GM19193 (cell line): ENCODE data around the gene SLC12A3.

Experiments
- POLR2A ChIP-seq: IDR thresholded peaks from 4 replicates; pipeline ENCODE4 v1.6.1; 2011; ENCODE audit not compliant: insufficient read depth, insufficient read length; ENCODE audit errors: extremely low read depth

The SLC12A3 gene, protein sequence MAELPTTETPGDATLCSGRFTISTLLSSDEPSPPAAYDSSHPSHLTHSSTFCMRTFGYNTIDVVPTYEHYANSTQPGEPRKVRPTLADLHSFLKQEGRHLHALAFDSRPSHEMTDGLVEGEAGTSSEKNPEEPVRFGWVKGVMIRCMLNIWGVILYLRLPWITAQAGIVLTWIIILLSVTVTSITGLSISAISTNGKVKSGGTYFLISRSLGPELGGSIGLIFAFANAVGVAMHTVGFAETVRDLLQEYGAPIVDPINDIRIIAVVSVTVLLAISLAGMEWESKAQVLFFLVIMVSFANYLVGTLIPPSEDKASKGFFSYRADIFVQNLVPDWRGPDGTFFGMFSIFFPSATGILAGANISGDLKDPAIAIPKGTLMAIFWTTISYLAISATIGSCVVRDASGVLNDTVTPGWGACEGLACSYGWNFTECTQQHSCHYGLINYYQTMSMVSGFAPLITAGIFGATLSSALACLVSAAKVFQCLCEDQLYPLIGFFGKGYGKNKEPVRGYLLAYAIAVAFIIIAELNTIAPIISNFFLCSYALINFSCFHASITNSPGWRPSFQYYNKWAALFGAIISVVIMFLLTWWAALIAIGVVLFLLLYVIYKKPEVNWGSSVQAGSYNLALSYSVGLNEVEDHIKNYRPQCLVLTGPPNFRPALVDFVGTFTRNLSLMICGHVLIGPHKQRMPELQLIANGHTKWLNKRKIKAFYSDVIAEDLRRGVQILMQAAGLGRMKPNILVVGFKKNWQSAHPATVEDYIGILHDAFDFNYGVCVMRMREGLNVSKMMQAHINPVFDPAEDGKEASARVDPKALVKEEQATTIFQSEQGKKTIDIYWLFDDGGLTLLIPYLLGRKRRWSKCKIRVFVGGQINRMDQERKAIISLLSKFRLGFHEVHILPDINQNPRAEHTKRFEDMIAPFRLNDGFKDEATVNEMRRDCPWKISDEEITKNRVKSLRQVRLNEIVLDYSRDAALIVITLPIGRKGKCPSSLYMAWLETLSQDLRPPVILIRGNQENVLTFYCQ

DNA sequence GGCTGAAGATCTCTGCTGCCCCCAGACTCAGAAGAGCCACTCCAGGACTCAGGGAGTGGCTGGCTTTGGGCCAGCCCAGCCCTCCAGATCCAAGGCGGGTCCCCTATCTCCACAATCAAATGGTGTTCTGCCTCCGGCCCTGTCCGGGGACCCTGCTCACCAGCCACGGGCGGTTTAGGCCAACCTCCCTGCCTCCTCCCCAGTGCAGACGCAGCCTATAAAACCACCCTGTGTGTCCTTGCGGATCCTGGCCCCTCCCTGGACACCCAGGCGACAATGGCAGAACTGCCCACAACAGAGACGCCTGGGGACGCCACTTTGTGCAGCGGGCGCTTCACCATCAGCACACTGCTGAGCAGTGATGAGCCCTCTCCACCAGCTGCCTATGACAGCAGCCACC is at the start of gene SLC12A3:
Gene SLC12A3, plus strand, starts transcription at position 248 of the 400 bp plus-strand sequence. Its CDS starts 29 bp downstream, at position 277.
- TF ChIP-seq POLR2A = no peak

DNA sequence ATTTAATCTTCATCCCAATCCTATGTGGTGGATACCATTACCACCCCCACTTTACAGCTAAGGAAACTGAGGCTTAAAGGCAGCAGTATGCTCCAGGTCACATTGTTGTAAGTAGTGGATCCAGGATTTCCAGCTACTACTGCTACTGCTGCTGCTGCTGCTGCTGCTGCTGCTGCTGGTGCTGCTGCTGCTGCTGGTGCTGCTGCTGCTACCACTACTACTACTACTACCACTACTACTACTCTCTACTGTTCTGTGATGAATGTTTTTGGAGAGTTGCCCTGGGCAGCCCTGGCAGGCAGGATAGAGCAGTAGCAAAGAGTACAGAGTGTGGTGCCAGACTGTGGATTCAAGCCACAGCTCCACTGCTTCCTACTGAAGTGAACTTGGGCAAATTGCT is 49.3 kb upstream of the SLC12A3 start:
- TF ChIP-seq POLR2A = no peak

DNA sequence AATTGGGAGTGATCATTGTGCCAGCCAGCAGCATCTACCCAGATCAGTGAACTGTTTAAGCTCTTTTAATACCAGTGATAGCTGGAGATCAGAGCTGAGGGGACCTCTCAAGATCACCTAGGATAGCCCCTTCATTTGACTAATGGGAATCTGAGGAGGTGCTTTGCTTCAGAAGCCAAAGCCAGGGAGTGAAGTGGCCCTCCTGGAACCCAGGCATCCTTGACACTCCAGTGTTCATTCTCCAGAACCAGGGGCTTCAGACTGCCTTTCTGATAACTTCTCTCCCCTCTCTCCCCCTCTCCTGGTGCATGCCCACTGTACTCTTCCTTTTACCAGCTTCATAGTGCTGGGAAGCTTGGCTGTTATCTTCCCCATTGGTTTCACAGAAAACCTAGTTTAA is 48.0 kb upstream of the SLC12A3 start:
- no peak for TF ChIP-seq POLR2A

DNA sequence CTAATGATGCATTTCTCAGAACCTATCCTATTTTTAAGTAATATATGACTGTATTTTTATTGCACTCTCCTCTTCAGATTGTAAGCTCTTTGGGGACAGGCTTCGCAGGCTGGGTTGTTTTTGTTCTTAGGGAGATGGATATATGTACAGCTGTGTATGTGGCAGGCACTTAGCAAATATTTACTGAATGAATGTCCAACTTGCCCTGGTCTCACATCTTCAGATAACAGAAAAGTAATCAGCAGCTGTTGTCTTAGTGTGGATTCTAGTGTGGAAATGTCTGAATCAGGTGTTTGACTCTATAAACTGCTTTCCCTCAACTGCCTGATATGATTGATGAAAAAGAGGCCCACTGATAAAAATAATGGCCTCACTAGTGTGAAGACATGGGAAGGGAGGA is 47.1 kb upstream of the SLC12A3 start:
- TF ChIP-seq POLR2A = no peak

DNA sequence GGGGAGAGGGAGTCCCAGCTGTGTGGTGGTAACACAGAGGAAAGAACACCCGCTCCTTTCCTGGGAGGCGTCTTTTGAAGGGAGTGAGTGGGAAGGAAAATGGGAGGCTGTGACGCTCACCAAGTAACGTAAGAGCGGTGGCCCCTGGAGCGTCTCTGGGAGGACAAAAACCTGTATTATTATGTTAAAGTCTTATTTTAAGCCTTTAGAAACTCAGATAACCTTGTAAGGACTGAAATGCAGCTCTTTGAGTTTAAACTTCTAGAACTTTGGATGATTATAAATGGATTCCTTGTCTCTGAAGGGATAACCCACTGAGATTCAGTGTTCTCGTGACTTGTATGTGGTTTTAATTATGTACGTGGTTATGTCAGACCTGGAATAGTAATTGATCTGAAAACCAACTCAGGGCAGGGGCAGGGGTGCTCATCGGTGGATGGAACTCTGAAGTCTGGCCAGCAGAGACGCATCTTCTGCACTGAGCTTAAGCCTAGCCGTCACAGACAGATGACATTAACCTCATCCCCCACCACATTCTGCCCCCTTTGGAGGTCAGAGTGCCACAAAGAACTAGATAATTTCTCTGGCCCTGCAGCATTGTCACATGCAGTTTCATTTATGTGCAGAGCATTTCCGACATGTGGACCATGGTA is 41.8 kb upstream of the SLC12A3 start:
- TF ChIP-seq POLR2A = no peak

DNA sequence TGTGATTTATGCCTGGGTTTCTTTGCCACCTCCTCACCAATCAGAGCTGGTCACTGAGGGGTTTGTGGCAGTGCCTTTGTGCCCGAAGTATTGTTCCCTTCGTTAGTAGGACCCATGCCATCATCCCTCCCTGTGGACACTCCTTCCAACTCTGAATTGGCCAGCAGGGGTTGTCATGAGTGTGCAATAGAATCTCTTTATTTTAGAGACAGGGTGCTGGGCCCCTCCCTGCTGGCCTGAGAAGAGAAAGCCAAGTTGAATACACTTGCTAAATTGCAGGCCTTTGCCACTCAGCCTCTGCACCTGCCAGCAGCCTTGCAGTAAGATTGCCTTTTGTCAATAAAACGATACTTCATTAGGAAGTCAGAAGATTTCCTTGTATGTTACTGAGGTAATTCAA is 40.7 kb upstream of the SLC12A3 start:
- TF ChIP-seq POLR2A = no peak

DNA sequence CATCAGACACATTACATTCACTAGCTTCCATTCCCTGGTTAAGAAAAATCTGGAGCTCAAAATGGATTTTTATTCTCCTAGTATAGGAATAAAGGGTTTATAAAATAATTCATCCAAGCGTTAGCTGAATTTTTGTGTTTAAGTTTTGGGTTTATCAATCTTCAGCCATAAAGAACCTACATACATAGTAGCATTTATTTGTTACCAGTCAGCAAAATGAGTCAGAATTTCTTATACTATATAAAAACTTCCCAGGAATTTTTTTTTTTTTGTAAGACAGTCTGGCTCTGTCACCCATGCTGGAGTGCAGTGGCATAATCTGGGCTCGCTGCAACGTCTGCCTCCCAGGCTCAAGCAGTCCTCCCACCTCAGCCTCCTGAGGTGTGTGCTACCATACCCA is 40.2 kb upstream of the SLC12A3 start:
- TF ChIP-seq POLR2A = no peak

DNA sequence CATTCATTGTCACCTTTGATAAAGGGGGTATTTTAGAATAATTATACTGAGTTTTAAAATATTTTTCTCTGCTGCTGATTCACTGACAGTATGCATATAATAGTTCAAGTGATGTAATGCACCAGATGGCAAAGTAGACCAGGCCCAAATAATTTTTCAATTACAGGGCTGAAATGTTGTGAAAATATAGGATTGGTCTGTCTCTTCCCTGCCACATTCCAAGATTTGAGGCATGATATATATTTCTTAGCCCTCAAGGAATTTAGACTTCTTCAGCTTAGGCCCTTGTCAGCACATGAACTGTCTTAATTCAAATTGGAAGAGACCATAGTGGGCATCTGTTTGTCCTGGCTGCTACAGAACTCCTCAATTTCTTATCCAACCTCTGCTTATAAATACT is 39.2 kb upstream of the SLC12A3 start:
- no peak for TF ChIP-seq POLR2A

DNA sequence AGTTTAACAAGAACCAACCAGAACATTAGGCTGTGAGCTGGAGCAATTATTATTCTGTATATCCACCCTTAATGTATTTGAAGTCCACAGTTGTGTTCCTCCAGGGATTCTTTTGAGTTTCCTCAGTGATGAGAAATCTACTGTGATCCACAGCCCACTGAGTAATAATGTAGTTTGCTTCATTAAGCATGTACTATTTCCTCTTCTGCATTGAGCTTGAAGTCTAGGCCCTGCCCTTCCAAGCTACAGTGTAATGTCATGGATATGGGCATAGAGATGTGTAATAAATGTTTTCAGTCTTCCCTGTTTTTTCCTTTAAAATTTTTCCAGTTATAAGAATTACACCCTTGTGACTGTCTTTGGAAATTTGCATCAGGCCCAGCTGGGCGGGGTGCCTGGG is 36.4 kb upstream of the SLC12A3 start:
- no peak for TF ChIP-seq POLR2A

DNA sequence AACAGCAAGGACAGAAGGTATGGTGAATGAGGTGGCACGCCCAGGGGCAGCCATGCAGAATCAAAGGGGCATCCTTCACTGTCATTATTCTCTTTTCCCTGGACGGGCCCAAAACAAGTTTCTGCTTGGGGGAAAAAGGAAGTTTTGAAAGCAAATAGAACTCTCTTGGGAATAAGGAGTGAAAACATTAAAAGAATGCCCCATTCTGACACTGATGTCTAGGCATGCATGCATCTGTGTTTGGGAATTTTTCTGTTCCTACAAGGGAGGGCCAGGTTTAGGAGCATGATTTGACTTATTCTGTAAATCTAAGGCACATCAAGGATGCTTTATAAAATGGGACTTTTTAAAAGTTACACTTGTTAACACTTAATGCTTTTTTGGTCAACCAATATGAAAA is 34.3 kb upstream of the SLC12A3 start:
- no peak for TF ChIP-seq POLR2A

DNA sequence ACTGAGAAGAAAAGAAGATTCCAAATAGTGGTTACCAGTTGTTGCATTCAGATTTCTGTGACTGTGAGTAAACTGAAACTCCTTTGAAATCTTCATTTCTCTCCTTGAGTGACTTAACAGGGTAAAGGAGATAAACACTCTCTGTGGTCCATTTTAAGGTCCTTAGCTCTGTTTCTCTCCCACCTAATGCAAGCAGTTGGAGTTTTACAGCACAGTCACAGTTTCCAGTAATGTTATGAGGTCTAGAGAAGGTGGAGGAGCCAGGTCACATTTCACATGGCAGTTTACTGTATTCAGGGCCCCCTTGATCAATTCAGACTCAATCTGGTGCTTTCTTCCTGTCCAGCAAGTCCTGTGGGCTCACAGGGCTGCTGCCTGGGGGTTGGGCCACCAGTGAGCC is 32.2 kb upstream of the SLC12A3 start:
- no peak for TF ChIP-seq POLR2A

DNA sequence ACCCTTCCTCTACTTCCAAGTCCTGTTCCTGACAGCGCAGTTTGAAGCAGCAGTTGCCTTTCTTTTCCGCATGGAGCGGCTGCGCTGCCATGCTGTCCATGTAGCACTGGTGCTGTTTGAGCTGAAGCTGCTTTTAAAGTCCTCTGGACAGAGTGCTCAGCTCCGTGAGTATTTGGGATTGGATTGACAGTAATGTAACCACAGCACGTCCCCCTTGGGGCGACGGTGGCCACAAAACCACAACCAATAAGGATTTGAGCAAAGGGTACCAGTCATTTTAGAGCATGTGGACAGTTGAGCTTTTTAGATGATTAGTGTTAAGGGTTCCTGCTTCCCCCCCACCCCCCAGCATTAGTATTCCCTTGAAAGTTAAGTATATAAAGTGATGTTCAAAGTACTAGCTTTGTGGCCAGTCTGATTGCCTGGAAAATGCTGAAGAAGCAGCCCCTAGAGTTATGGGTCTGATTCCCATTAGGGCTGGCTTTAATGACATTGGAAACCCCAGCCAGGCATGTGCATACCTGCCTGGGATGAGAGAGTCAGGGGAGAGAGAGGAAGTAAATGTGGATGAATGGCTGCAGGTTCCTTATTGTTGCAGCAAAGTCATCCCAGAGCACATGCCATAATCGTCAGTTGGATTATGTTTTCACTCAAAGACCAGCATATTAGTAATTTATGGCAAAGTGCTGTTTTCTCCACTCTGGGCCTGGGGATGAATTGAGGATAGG is 31.6 kb upstream of the SLC12A3 start:
- no peak for TF ChIP-seq POLR2A

DNA sequence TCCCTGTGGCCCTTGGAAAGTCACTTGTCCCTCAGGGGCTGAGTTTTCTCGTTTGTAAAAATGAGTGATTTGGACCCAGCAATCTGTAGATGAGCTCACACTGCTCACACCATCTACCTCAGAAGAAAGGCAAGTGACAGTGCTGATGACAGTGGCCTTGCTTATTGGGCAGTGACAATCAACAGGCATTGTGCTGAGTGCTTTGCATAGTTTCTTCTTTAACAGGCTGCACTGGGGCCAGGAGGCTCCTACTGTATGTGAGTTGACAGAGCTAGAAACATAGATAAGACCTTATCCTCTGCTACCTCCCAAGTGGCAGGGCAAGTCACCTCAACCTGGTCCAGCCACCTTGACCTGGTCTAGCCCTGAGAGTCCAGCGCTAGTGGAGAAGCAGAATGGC is 29.7 kb upstream of the SLC12A3 start:
- TF ChIP-seq POLR2A = no peak
